DND-41 (cell line): ENCODE results near the gene ANO1.

Experiments used
- CTCF ChIP-seq: IDR thresholded peaks from 2 replicates; pipeline ENCODE4 v1.5.1; 2012; ENCODE audit warnings: borderline replicate concordance, low read length, moderate library complexity, mild to moderate bottlenecking; ENCODE audit not compliant: poor library complexity, severe bottlenecking; ENCODE audit errors: extremely low read depth
- EZH2 ChIP-seq: IDR thresholded peaks from 3 replicates; pipeline ENCODE4 v1.6.1; 2012; ENCODE audit warnings: borderline replicate concordance, low read depth, mild to moderate bottlenecking, moderate library complexity, low read length, inconsistent platforms; ENCODE audit not compliant: severe bottlenecking

- TF ChIP-seq CTCF (no peak), EZH2 (no peak)
These were observed 50.4 kb downstream of the ANO1 start for GRCh38 chr11:70128435-70128906.
